Measurements from ENCODE around the gene ATPAF2.
A peak's percentile ranks its signal among the peaks of the same experiment; 100 is the strongest.

ATPAF2 gene

GRCh38 chr17:17983376-17983775 is 55.6 kb downstream of the ATPAF2 start:
- DNase-seq, result no peak

GRCh38 chr17:17982801-17983200 is 56.2 kb downstream of the ATPAF2 start:
- DNase-seq, result no peak

GRCh38 chr17:17981330-17981729 is 57.6 kb downstream of the ATPAF2 start:
- no peak for DNase-seq

GRCh38 chr17:17979778-17980177 is 59.2 kb downstream of the ATPAF2 start:
- no peak for DNase-seq

- no peak for DNase-seq
Measured at GRCh38 chr17:17978481-17979424, 60.2 kb downstream of the ATPAF2 start.

GRCh38 chr17:17976931-17977570 is 61.9 kb downstream of the ATPAF2 start:
- no peak for DNase-seq

GRCh38 chr17:17975436-17975835 is 63.5 kb downstream of the ATPAF2 start:
- no peak for DNase-seq

GRCh38 chr17:17972952-17973254 is 66.1 kb downstream of the ATPAF2 start:
- DNase-seq, result no peak

GRCh38 chr17:17972126-17972951 is 66.6 kb downstream of the ATPAF2 start, which contains the start of the genes DRC3 and TOM1L2:
TSS of gene DRC3 (plus strand) at chr17:17972862. CDS start at chr17:17977599, 4,737 bp downstream.
TSS of gene TOM1L2 (minus strand) at chr17:17972400. CDS start at chr17:17972313, 87 bp downstream.
- peak; percentile 100 for DNase-seq

- DNase-seq, result peak in 1 of 2 experiments; percentile 10
Measured at GRCh38 chr17:17971431-17972125, 67.4 kb downstream of the ATPAF2 start.

- no peak for DNase-seq
Measured at GRCh38 chr17:17970699-17971430, 68.1 kb downstream of the ATPAF2 start.
